ENCODE measurements around the gene ST6GALNAC5. TPM values are rescaled to one million over a fixed set of nuclear protein-coding genes. Genes with fewer than 3 reads are reported as not detected.

The ST6GALNAC5 gene
- total and polyA plus RNA-seq, 10 of the 15 experiments (the other 5 are each of a cell fraction or from before 2014, with no cell fraction given), result under 0.01 to 1.8 (median 0.07) TPM; not detected in 6

DNA sequence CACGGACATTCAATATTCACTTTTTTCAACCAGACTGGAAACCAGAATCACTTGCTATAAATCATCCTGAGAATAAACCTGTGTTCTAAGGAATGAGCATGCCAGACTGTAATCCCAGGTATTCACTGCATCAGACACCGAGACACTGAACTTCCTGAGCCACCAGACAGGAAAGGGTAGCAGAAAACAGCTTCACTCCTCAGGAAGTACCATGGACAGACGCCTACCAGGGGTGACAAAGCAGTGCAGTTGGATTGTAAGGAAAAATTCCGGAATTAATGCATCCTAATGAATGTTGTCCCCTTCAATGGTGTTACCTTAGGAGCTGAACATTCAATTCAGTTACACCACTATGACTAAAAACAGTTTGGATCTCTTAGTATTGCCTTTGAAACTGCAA, 195.8 kb downstream of the ST6GALNAC5 start:
- Histone ChIP-seq H3K79me2 (ENCODE audit: control insufficient read depth, insufficient read depth, low read length) (no peaks in the 10 kb centered on the region), H3K4me3 (no peak overlapping the region), H3K9ac (ENCODE audit: control insufficient read depth, insufficient read depth, low read length) (no peak overlapping the region), H3K4me1 (ENCODE audit: control insufficient read depth, insufficient read depth, low read length) (no peaks in the 10 kb centered on the region), H3K36me3 (ENCODE audit: control insufficient read depth in 2 of 2, insufficient read depth in 2 of 2, low read length in 1 of 2) (no peaks in the 10 kb centered on the region), H3K9me3 (replicated peaks; ENCODE audit: control insufficient read depth, insufficient read depth, low read length) (no peaks in the 10 kb centered on the region), H4K20me1 (ENCODE audit: control insufficient read depth, insufficient read depth) (no peaks in the 10 kb centered on the region), H3K4me2 (ENCODE audit: control insufficient read depth, insufficient read depth) (no peak overlapping the region), H2AFZ (ENCODE audit: control insufficient read depth, low read depth, low read length) (no peak overlapping the region), H3K27ac (ENCODE audit: control insufficient read depth, insufficient read depth) (no peak overlapping the region), H3K27me3 (replicated peaks in 1 of 2; ENCODE audit: control insufficient read depth in 2 of 2, insufficient read depth in 2 of 2, low read length in 1 of 2) (no peaks in the 10 kb centered on the region)
- WGBS (ENCODE audit: insufficient coverage, insufficient replicate concordance, low lambda C conversion rate, missing lambda C conversion rate), result 9% methylated on average over 4 of the region's 4 CpGs
- BruUV-seq (replicated peaks), result no TSS peak
- POLR2A ChIA-PET, result no interaction called here
- in situ Hi-C loops (cut with MboI), result no loop called here
- CTCF ChIA-PET, result interaction anchor here (0.7 to 1.7 kb wide), 2 partner anchors 18 to 109 kb away, joined by 3 to 4 read pairs; no protein-coding TSS in a partner anchor
- FAIRE-seq, result no peak
- TF ChIP-seq EZH2 (IDR thresholded peaks at IDR 0.05; ENCODE audit: borderline replicate concordance, control insufficient read depth, low read depth, low read length), result no peak
- no peak for TF ChIP-seq TCF12 (IDR thresholded peaks at IDR 0.05; ENCODE audit: low read depth, low read length)
- TF ChIP-seq, protein P1, sequence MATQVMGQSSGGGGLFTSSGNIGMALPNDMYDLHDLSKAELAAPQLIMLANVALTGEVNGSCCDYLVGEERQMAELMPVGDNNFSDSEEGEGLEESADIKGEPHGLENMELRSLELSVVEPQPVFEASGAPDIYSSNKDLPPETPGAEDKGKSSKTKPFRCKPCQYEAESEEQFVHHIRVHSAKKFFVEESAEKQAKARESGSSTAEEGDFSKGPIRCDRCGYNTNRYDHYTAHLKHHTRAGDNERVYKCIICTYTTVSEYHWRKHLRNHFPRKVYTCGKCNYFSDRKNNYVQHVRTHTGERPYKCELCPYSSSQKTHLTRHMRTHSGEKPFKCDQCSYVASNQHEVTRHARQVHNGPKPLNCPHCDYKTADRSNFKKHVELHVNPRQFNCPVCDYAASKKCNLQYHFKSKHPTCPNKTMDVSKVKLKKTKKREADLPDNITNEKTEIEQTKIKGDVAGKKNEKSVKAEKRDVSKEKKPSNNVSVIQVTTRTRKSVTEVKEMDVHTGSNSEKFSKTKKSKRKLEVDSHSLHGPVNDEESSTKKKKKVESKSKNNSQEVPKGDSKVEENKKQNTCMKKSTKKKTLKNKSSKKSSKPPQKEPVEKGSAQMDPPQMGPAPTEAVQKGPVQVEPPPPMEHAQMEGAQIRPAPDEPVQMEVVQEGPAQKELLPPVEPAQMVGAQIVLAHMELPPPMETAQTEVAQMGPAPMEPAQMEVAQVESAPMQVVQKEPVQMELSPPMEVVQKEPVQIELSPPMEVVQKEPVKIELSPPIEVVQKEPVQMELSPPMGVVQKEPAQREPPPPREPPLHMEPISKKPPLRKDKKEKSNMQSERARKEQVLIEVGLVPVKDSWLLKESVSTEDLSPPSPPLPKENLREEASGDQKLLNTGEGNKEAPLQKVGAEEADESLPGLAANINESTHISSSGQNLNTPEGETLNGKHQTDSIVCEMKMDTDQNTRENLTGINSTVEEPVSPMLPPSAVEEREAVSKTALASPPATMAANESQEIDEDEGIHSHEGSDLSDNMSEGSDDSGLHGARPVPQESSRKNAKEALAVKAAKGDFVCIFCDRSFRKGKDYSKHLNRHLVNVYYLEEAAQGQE (IDR thresholded peaks at IDR 0.05; ENCODE audit: low read depth, low read length), result peak; percentile 67
- no peak for TF ChIP-seq POU2F2 (IDR thresholded peaks at IDR 0.05; ENCODE audit: borderline replicate concordance, low read depth, low read length)
- TF ChIP-seq YY1 (IDR thresholded peaks at IDR 0.05; ENCODE audit: low read depth, low read length), result no peak
- no peak for TF ChIP-seq BCL11A (IDR thresholded peaks at IDR 0.05; ENCODE audit: low read depth, low read length)
- TF ChIP-seq NR2F1 (conservative IDR thresholded peaks at IDR 0.05), result no peak
- intact Hi-C loops (cut with micrococcal nuclease; ENCODE audit: unreplicated experiment), result no loop called here
- no peak for ATAC-seq
- SMC1A ChIA-PET (ENCODE audit: uncharacterized antibody, unreplicated experiment), result no interaction called here
- DNase-seq (ENCODE audit: low read depth, low spot score), result no peak
- RAD21 ChIA-PET (ENCODE audit: unreplicated experiment), result interaction anchor here (1.4 kb wide), 1 partner anchor 396 kb away, joined by 4 read pairs; no protein-coding TSS in a partner anchor
